GM18870 (cell line): ENCODE results near the gene SUN3.
"Not testable (repeated sequence)": the region's sequence is repeated elsewhere in the genome, so short reads cannot be mapped to it uniquely, and the experiment has no call there.

Experiments used
- ATAC-seq: cut with Tn5 transposase; IDR thresholded peaks from one replicate; pipeline ENCODE4 v1.9.1; 2021; ENCODE audit warnings: moderate library complexity; ENCODE audit not compliant: unreplicated experiment

Gene SUN3

GRCh38 chr7:47946581-47947354 lies 82.1 kb downstream of the SUN3 start:
- no peak for ATAC-seq

GRCh38 chr7:47945261-47946015 lies 83.5 kb downstream of the SUN3 start:
- no peak for ATAC-seq

- ATAC-seq, result no peak
These were observed 84.2 kb downstream of the SUN3 start for GRCh38 chr7:47944536-47945260.

GRCh38 chr7:47943676-47944474 lies 85.0 kb downstream of the SUN3 start:
- ATAC-seq, result no peak

- not testable (repeated sequence) for ATAC-seq
These were observed 86.3 kb downstream of the SUN3 start for GRCh38 chr7:47942651-47943050.

- no peak for ATAC-seq
These were observed 86.8 kb downstream of the SUN3 start for GRCh38 chr7:47942132-47942531.

GRCh38 chr7:47941136-47941844 lies 87.6 kb downstream of the SUN3 start:
- no peak for ATAC-seq

- no peak for ATAC-seq
These were observed 88.6 kb downstream of the SUN3 start for GRCh38 chr7:47940088-47941013.

GRCh38 chr7:47939425-47940036 lies 89.4 kb downstream of the SUN3 start:
- ATAC-seq, result no peak

- ATAC-seq, result no peak
These were observed 90.2 kb downstream of the SUN3 start for GRCh38 chr7:47938574-47939165.

- peak; percentile 51 for ATAC-seq
These were observed 91.0 kb downstream of the SUN3 start for GRCh38 chr7:47937711-47938573.
